Measurements from ENCODE around the gene PDSS2.

GRCh38 chr6:107219851-107220250 is 239.5 kb downstream of the PDSS2 start:
- TF ChIP-seq, protein P1, sequence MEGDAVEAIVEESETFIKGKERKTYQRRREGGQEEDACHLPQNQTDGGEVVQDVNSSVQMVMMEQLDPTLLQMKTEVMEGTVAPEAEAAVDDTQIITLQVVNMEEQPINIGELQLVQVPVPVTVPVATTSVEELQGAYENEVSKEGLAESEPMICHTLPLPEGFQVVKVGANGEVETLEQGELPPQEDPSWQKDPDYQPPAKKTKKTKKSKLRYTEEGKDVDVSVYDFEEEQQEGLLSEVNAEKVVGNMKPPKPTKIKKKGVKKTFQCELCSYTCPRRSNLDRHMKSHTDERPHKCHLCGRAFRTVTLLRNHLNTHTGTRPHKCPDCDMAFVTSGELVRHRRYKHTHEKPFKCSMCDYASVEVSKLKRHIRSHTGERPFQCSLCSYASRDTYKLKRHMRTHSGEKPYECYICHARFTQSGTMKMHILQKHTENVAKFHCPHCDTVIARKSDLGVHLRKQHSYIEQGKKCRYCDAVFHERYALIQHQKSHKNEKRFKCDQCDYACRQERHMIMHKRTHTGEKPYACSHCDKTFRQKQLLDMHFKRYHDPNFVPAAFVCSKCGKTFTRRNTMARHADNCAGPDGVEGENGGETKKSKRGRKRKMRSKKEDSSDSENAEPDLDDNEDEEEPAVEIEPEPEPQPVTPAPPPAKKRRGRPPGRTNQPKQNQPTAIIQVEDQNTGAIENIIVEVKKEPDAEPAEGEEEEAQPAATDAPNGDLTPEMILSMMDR (IDR thresholded peaks at IDR 0.05 in 8 of 11, conservative IDR thresholded peaks at IDR 0.05 in 3 of 11): no peak
- no peak for TF ChIP-seq POLR2A (IDR thresholded peaks at IDR 0.05)
- TF ChIP-seq POLR2AphosphoS5 (IDR thresholded peaks at IDR 0.05): no peak
